Measurements from ENCODE around the gene ROPN1L. TPM values are rescaled to one million over a fixed set of nuclear protein-coding genes. Genes with fewer than 3 reads are reported as not detected.

ROPN1L gene
- total and polyA plus RNA-seq, 2 of the 8 experiments (the other 6 are each of a cell fraction or from before 2014, with no cell fraction given): 0.24 to 0.73 TPM

DNA sequence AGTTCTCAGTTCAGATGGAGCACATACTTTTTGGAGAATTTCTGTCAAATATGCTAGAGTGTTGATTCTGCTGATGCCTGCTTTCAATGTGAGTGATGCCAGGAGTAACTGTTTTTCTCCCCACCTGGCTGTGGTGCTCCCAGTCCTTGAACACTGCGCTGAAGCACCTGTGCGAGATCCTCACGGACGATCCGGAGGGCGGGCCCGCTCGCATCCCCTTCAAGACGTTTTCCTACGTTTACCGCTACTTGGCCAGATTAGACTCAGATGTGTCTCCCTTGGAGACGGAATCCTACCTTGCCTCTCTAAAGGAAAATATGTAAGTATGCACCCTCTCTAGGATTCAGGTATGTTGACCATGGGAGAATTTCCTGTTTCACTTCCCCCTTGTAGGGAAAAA, 19.4 kb downstream of the ROPN1L start:
- FAIRE-seq (no peak), DNase-seq (ENCODE audit: low read depth in 1 of 2, low spot score in 2 of 2) (no peak)
- no peaks in the 10 kb centered on the region for H3K27me3 ChIP-seq (replicated peaks in 1 of 4; ENCODE audit: control insufficient read depth in 3 of 4, extremely low read depth in 1 of 4, insufficient read depth in 3 of 4, low read length in 3 of 4)
- H3K23ac ChIP-seq (ENCODE audit: insufficient read length): no peak overlapping the region
- H2BK12ac ChIP-seq (ENCODE audit: low read depth, low read length): no peak overlapping the region
- H3K56ac ChIP-seq (replicated peaks; ENCODE audit: insufficient read length, low read depth, low read length): no peak overlapping the region
- POLR2A ChIA-PET (ENCODE audit: partially characterized antibody): no interaction called here
- H3K9me3 ChIP-seq (ENCODE audit: insufficient read depth in 2 of 2, low read depth in 1 of 2, low read length in 1 of 2): no peaks in the 10 kb centered on the region
- 0 out of 2 replicates have a peak overlapping the region, but pooled peaks have one; percentile 46 for H2BK15ac ChIP-seq (ENCODE audit: low read length)
- no peak overlapping the region for H2AFZ ChIP-seq (ENCODE audit: low read length)
- H3K79me2 ChIP-seq (ENCODE audit: control insufficient read depth in 1 of 2, insufficient read depth in 2 of 2, low read length in 2 of 2): no peaks in the 10 kb centered on the region
- no peak overlapping the region for H2BK20ac ChIP-seq (ENCODE audit: low read length)
- H4K91ac ChIP-seq (replicated peaks; ENCODE audit: insufficient read length, low read length): no peak overlapping the region
- CTCF ChIA-PET (ENCODE audit: partially characterized antibody): interaction anchor here (0.9 to 1.5 kb wide), 3 partner anchors 9 to 167 kb away, joined by 3 to 9 read pairs (median 3); no protein-coding TSS in a partner anchor
- no peak overlapping the region for H3K4me3 ChIP-seq (ENCODE audit: extremely low read depth in 1 of 4, insufficient read depth in 2 of 4, low read depth in 3 of 4, low read length in 4 of 4)
- no peak overlapping the region for H4K5ac ChIP-seq (ENCODE audit: insufficient read length, low read depth, low read length)
- H4K20me1 ChIP-seq (replicated peaks in 1 of 2; ENCODE audit: control insufficient read depth in 1 of 2, insufficient read depth in 2 of 2, low read length in 2 of 2): no peaks in the 10 kb centered on the region
- H3K14ac ChIP-seq (ENCODE audit: insufficient read length): no peak overlapping the region
- H3K4ac ChIP-seq (replicated peaks; ENCODE audit: insufficient read length, low read depth, low read length): no peak overlapping the region
- H3K9ac ChIP-seq (replicated peaks in 1 of 4; ENCODE audit: extremely low read depth in 1 of 4, low read depth in 3 of 4, low read length in 3 of 4): no peak overlapping the region
- no peak overlapping the region for H4K8ac ChIP-seq (ENCODE audit: extremely low read depth, insufficient read depth, low read length)
- no peak overlapping the region for H2AK5ac ChIP-seq (ENCODE audit: low read depth, low read length)
- no peak overlapping the region for H3K18ac ChIP-seq (ENCODE audit: extremely low read depth, low read length)
- H3K79me1 ChIP-seq (ENCODE audit: low read depth, low read length): 0 out of 2 replicates have a peak, but pooled peaks cover 2% of the 10 kb centered on the region
- no peaks in the 10 kb centered on the region for H3K36me3 ChIP-seq (ENCODE audit: control insufficient read depth in 2 of 4, insufficient read depth in 4 of 4, low read length in 3 of 4)
- H2BK120ac ChIP-seq (replicated peaks; ENCODE audit: low read depth, low read length): no peak overlapping the region
- peaks cover 0 to 5% (median under 1%) of the 10 kb centered on the region in 4 experiments; a peak in 2 of 7 replicates for H3K4me1 ChIP-seq (replicated peaks in 1 of 4; ENCODE audit: control insufficient read depth in 3 of 4, insufficient read depth in 4 of 4, low read length in 3 of 4)
- H3K4me2 ChIP-seq (ENCODE audit: insufficient read depth in 1 of 2, low read depth in 2 of 2, low read length in 2 of 2): no peak overlapping the region
- no peak overlapping the region for H3K27ac ChIP-seq (ENCODE audit: low read depth, low read length)
- H2BK5ac ChIP-seq (ENCODE audit: low read depth, low read length): no peak overlapping the region
- no peaks in the 10 kb centered on the region for H3K23me2 ChIP-seq (ENCODE audit: low read depth, low read length)
- WGBS, 2 experiments (ENCODE audit: extremely low coverage in 1 of 2, insufficient coverage in 1 of 2, insufficient read length in 1 of 2, insufficient replicate concordance in 2 of 2, low coverage in 1 of 2, low lambda C conversion rate in 2 of 2, missing lambda C conversion rate in 1 of 2): 94% methylated on average over 12 of the region's 12 CpGs; no CpG with 5 or more reads in 1 of the 2 experiments
- TF ChIP-seq, protein P1, sequence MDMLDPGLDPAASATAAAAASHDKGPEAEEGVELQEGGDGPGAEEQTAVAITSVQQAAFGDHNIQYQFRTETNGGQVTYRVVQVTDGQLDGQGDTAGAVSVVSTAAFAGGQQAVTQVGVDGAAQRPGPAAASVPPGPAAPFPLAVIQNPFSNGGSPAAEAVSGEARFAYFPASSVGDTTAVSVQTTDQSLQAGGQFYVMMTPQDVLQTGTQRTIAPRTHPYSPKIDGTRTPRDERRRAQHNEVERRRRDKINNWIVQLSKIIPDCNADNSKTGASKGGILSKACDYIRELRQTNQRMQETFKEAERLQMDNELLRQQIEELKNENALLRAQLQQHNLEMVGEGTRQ (IDR thresholded peaks at IDR 0.05; ENCODE audit: low read length): no peak
- TF ChIP-seq SAP30 (IDR thresholded peaks at IDR 0.05; ENCODE audit: insufficient read depth, insufficient replicate concordance, low read length) (no peak), RNF2 (IDR thresholded peaks at IDR 0.05; ENCODE audit: borderline replicate concordance, low read depth, low read length, missing control alignments, poor library complexity, severe bottlenecking) (no peak), KDM4A (IDR thresholded peaks at IDR 0.05; ENCODE audit: low read depth, low read length, severe bottlenecking) (no peak), CHD2 (IDR thresholded peaks at IDR 0.05; ENCODE audit: low read length) (no peak), ASH2L (IDR thresholded peaks at IDR 0.05; ENCODE audit: low read length) (no peak), SIX5 (IDR thresholded peaks at IDR 0.05; ENCODE audit: low read depth, low read length) (no peak), CTBP2 (IDR thresholded peaks at IDR 0.05; ENCODE audit: borderline replicate concordance, insufficient read depth, insufficient read length, low read length) (no peak), SP2 (IDR thresholded peaks at IDR 0.05; ENCODE audit: low read length) (no peak), GTF2F1 (IDR thresholded peaks at IDR 0.05; ENCODE audit: borderline replicate concordance, low read depth, low read length) (no peak), TAF1 (IDR thresholded peaks at IDR 0.05; ENCODE audit: low read depth, low read length) (no peak)
- TF ChIP-seq, protein P2, sequence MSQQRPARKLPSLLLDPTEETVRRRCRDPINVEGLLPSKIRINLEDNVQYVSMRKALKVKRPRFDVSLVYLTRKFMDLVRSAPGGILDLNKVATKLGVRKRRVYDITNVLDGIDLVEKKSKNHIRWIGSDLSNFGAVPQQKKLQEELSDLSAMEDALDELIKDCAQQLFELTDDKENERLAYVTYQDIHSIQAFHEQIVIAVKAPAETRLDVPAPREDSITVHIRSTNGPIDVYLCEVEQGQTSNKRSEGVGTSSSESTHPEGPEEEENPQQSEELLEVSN (IDR thresholded peaks at IDR 0.05): no peak

Data from H1 (cell line).